Measurements from ENCODE around the gene LURAP1L. TPM values are rescaled to one million over a fixed set of nuclear protein-coding genes. Genes with fewer than 3 reads are reported as not detected.

LURAP1L gene
- total RNA-seq, 1 experiment from 2014 or later: 1.7 TPM

GRCh38 chr9:12859704-12860251 is 85.0 kb downstream of the LURAP1L start:
- Mint-ChIP-seq H3K27me3 (ENCODE audit: low read depth) (no peaks in the 10 kb centered on the region; the same call in 1 of the 2 replicates), H3K36me3 (peaks cover 3% of the 10 kb centered on the region; the same call in 1 of the 2 replicates), H3K27ac (no peak overlapping the region), H3K4me3 (no peak overlapping the region), H3K9me3 (peaks cover 6% of the 10 kb centered on the region; the same call in 1 of the 2 replicates), H3K4me1 (peaks cover 22% of the 10 kb centered on the region)
- TF ChIP-seq FOXP4 (CRISPR knock-in tag; IDR thresholded peaks at IDR 0.05): no peak
- TF ChIP-seq, protein P1, sequence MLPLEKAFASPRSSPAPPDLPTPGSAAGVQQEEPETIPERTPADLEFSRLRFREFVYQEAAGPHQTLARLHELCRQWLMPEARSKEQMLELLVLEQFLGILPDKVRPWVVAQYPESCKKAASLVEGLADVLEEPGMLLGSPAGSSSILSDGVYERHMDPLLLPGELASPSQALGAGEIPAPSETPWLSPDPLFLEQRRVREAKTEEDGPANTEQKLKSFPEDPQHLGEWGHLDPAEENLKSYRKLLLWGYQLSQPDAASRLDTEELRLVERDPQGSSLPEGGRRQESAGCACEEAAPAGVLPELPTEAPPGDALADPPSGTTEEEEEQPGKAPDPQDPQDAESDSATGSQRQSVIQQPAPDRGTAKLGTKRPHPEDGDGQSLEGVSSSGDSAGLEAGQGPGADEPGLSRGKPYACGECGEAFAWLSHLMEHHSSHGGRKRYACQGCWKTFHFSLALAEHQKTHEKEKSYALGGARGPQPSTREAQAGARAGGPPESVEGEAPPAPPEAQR (CRISPR knock-in tag; IDR thresholded peaks at IDR 0.05): no peak
- TF ChIP-seq, protein P2, sequence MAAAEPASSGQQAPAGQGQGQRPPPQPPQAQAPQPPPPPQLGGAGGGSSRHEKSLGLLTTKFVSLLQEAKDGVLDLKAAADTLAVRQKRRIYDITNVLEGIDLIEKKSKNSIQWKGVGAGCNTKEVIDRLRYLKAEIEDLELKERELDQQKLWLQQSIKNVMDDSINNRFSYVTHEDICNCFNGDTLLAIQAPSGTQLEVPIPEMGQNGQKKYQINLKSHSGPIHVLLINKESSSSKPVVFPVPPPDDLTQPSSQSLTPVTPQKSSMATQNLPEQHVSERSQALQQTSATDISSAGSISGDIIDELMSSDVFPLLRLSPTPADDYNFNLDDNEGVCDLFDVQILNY (CRISPR knock-in tag; IDR thresholded peaks at IDR 0.05): no peak
- no peak for TF ChIP-seq E2F1 (CRISPR knock-in tag; IDR thresholded peaks at IDR 0.05)
- TF ChIP-seq EMX1 (CRISPR knock-in tag; IDR thresholded peaks at IDR 0.05): no peak
- no peak for TF ChIP-seq ZNF423 (CRISPR knock-in tag; IDR thresholded peaks at IDR 0.05)
- no peak for TF ChIP-seq CBFB (CRISPR knock-in tag; IDR thresholded peaks at IDR 0.05; ENCODE audit: low read depth)
- TF ChIP-seq AFF4 (CRISPR knock-in tag; IDR thresholded peaks at IDR 0.05; ENCODE audit: borderline replicate concordance): no peak
- TF ChIP-seq TP53 (CRISPR knock-in tag; IDR thresholded peaks at IDR 0.05): no peak
- no peak for TF ChIP-seq ETV6 (CRISPR knock-in tag; IDR thresholded peaks at IDR 0.05)
- TF ChIP-seq GTF2I (CRISPR knock-in tag; conservative IDR thresholded peaks at IDR 0.05): no peak
- POLR2A ChIA-PET: no interaction called here
- DNase-seq (ENCODE audit: low spot score) (no peak), ATAC-seq (no peak)
- CTCF ChIA-PET: no interaction called here

DNA sequence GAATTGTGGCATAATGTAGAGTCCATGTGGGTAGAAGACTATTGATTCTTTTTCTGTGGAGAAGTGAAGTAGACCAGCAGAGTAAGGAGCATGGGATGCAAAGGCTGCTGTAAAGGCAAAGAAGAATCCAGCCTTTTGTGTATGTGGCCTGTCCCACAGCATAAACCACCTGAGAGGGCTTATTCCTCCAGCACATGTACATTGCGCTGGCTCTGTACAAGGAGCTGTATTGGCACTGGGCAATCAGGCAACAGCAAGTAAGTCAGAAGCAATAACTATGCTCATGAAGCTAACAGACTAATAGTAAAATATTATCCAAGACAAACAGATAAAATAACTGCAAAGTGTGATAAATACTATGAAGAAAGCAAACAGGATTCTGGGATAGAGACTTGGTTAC is 86.2 kb downstream of the LURAP1L start:
- H3K4me1 Mint-ChIP-seq: peaks cover 18% of the 10 kb centered on the region
- ATAC-seq: no peak
- H3K27ac Mint-ChIP-seq: no peak overlapping the region
- DNase-seq (ENCODE audit: low spot score): no peak
- CTCF ChIA-PET: no interaction called here
- peaks cover 14% of the 10 kb centered on the region for H3K9me3 Mint-ChIP-seq
- peaks cover 3% of the 10 kb centered on the region; the same call in 1 of the 2 replicates for H3K36me3 Mint-ChIP-seq
- TF ChIP-seq E2F4 (CRISPR knock-in tag; IDR thresholded peaks at IDR 0.05; ENCODE audit: borderline replicate concordance, low read depth): no peak
- TF ChIP-seq EMX1 (CRISPR knock-in tag; IDR thresholded peaks at IDR 0.05): no peak
- no peak for TF ChIP-seq JAZF1 (CRISPR knock-in tag; IDR thresholded peaks at IDR 0.05)
- TF ChIP-seq, protein P3, sequence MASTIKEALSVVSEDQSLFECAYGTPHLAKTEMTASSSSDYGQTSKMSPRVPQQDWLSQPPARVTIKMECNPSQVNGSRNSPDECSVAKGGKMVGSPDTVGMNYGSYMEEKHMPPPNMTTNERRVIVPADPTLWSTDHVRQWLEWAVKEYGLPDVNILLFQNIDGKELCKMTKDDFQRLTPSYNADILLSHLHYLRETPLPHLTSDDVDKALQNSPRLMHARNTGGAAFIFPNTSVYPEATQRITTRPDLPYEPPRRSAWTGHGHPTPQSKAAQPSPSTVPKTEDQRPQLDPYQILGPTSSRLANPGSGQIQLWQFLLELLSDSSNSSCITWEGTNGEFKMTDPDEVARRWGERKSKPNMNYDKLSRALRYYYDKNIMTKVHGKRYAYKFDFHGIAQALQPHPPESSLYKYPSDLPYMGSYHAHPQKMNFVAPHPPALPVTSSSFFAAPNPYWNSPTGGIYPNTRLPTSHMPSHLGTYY (CRISPR knock-in tag; IDR thresholded peaks at IDR 0.05): no peak
- TF ChIP-seq CREM (CRISPR knock-in tag; IDR thresholded peaks at IDR 0.05): no peak
- H3K4me3 Mint-ChIP-seq: no peak overlapping the region
- H3K27me3 Mint-ChIP-seq (ENCODE audit: low read depth): no peaks in the 10 kb centered on the region
- POLR2A ChIA-PET: no interaction called here

Data from WTC11 (cell line).